Type B pancreatic cell (in vitro differentiated cells): ENCODE results near the gene ANKS1B. TPM values are rescaled to one million over a fixed set of nuclear protein-coding genes. Genes with fewer than 3 reads are reported as not detected.
"Not testable (repeated sequence)": the region's sequence is repeated elsewhere in the genome, so short reads cannot be mapped to it uniquely, and the experiment has no call there.

Experiments
- DNase-seq: peaks from one replicate; pipeline ENCODE4 v3.0.0; 2021; ENCODE audit warnings: mixed read lengths; ENCODE audit not compliant: unreplicated experiment; ENCODE audit errors: extremely low spot score
- H3K27ac Mint-ChIP-seq: 2 replicates; pipeline ENCODE4 v1.8.0; 2021; ENCODE audit warnings: mild to moderate bottlenecking, mixed read lengths
- H3K27me3 Mint-ChIP-seq: 2 replicates; pipeline ENCODE4 v1.8.0; 2021; ENCODE audit warnings: mixed read lengths
- H3K36me3 Mint-ChIP-seq: 2 replicates; pipeline ENCODE4 v1.8.0; 2021; ENCODE audit warnings: mixed read lengths
- H3K4me1 Mint-ChIP-seq: one replicate; pipeline ENCODE4 v1.8.0; 2021; ENCODE audit warnings: mixed read lengths; ENCODE audit not compliant: unreplicated experiment
- H3K4me3 Mint-ChIP-seq: 2 replicates; pipeline ENCODE4 v1.8.0; 2021; ENCODE audit warnings: mild to moderate bottlenecking, mixed read lengths
- H3K9me3 Mint-ChIP-seq: 2 replicates; pipeline ENCODE4 v1.8.0; 2021; ENCODE audit warnings: mixed read lengths
- CTCF ChIP-seq: fragments of 200-600 bp; sonication (generic); conservative IDR thresholded peaks from 2 replicates; pipeline ENCODE4 v1.5.0; 2021; ENCODE audit warnings: antibody characterized with exemption, mild to moderate bottlenecking
- total RNA-seq: library from RNA; stranded (reverse); gene quantifications from 2 replicates; pipeline ENCODE4 v1.2.1, GENCODE V29; 2021; ENCODE audit warnings: low replicate concordance

The ANKS1B gene
- total RNA-seq, 1 donor from 2014 or later, result 4.7 TPM

- Mint-ChIP-seq H3K4me1 (no peaks in the 10 kb centered on the region), H3K27ac (no peak overlapping the region), H3K4me3 (no peak overlapping the region), H3K27me3 (no peaks in the 10 kb centered on the region), H3K9me3 (no peaks in the 10 kb centered on the region), H3K36me3 (no peaks in the 10 kb centered on the region)
- TF ChIP-seq CTCF, result no peak
- DNase-seq, result no peak
Observed at GRCh38 chr12:99339663-99340062, 645.1 kb downstream of the ANKS1B start.

GRCh38 chr12:99334285-99335056 is 650.3 kb downstream of the ANKS1B start:
- DNase-seq, result no peak
- H3K27ac Mint-ChIP-seq, result no peak overlapping the region
- no peak for TF ChIP-seq CTCF
- H3K4me1 Mint-ChIP-seq, result no peaks in the 10 kb centered on the region
- H3K9me3 Mint-ChIP-seq, result no peaks in the 10 kb centered on the region
- no peaks in the 10 kb centered on the region for H3K27me3 Mint-ChIP-seq
- H3K4me3 Mint-ChIP-seq, result no peak overlapping the region
- no peaks in the 10 kb centered on the region for H3K36me3 Mint-ChIP-seq

- Mint-ChIP-seq H3K9me3 (no peaks in the 10 kb centered on the region), H3K4me1 (no peaks in the 10 kb centered on the region), H3K4me3 (no peak overlapping the region), H3K27me3 (no peaks in the 10 kb centered on the region), H3K27ac (no peak overlapping the region), H3K36me3 (no peaks in the 10 kb centered on the region)
- TF ChIP-seq CTCF, result no peak
- no peak for DNase-seq
Observed at GRCh38 chr12:99332936-99333591, 651.7 kb downstream of the ANKS1B start.

GRCh38 chr12:99330216-99330615 is 654.5 kb downstream of the ANKS1B start:
- Mint-ChIP-seq H3K4me1 (no peaks in the 10 kb centered on the region), H3K9me3 (no peaks in the 10 kb centered on the region), H3K36me3 (no peaks in the 10 kb centered on the region), H3K27ac (no peak overlapping the region), H3K27me3 (no peaks in the 10 kb centered on the region), H3K4me3 (no peak overlapping the region)
- no peak for DNase-seq
- no peak for TF ChIP-seq CTCF

GRCh38 chr12:99321210-99321609 is 663.5 kb downstream of the ANKS1B start:
- H3K36me3 Mint-ChIP-seq, H3K4me1 Mint-ChIP-seq: not testable (repeated sequence)

GRCh38 chr12:99311373-99311772 is 673.4 kb downstream of the ANKS1B start:
- Mint-ChIP-seq H3K27ac (no peak overlapping the region), H3K27me3 (no peaks in the 10 kb centered on the region), H3K4me1 (no peaks in the 10 kb centered on the region), H3K9me3 (no peaks in the 10 kb centered on the region), H3K36me3 (no peaks in the 10 kb centered on the region), H3K4me3 (no peak overlapping the region)
- no peak for TF ChIP-seq CTCF
- DNase-seq, result no peak

More at GRCh38 chr12:99321210-99321609, 663.5 kb downstream of the ANKS1B start:
- not testable (repeated sequence) for H3K27ac Mint-ChIP-seq, H3K27me3 Mint-ChIP-seq, DNase-seq, H3K9me3 Mint-ChIP-seq, H3K4me3 Mint-ChIP-seq
